ENCODE measurements around the gene CHRNB2.

The CHRNB2 gene

GRCh38 chr1:154575951-154576566 lies 8.5 kb downstream of the CHRNB2 start:
- CTCF ChIA-PET, result interaction anchor here (0.9 to 3.2 kb wide), 6 partner anchors 13 to 485 kb away, joined by 3 to 19 read pairs (median 4); no protein-coding TSS in a partner anchor
- DNase-seq (ENCODE audit: extremely low spot score), result no peak
- POLR2A ChIA-PET, result no interaction called here
- TF ChIP-seq, protein P1, sequence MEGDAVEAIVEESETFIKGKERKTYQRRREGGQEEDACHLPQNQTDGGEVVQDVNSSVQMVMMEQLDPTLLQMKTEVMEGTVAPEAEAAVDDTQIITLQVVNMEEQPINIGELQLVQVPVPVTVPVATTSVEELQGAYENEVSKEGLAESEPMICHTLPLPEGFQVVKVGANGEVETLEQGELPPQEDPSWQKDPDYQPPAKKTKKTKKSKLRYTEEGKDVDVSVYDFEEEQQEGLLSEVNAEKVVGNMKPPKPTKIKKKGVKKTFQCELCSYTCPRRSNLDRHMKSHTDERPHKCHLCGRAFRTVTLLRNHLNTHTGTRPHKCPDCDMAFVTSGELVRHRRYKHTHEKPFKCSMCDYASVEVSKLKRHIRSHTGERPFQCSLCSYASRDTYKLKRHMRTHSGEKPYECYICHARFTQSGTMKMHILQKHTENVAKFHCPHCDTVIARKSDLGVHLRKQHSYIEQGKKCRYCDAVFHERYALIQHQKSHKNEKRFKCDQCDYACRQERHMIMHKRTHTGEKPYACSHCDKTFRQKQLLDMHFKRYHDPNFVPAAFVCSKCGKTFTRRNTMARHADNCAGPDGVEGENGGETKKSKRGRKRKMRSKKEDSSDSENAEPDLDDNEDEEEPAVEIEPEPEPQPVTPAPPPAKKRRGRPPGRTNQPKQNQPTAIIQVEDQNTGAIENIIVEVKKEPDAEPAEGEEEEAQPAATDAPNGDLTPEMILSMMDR (IDR thresholded peaks at IDR 0.05; ENCODE audit: control extremely low read depth, extremely low read depth, low read depth, missing control alignments), result no peak

DNA sequence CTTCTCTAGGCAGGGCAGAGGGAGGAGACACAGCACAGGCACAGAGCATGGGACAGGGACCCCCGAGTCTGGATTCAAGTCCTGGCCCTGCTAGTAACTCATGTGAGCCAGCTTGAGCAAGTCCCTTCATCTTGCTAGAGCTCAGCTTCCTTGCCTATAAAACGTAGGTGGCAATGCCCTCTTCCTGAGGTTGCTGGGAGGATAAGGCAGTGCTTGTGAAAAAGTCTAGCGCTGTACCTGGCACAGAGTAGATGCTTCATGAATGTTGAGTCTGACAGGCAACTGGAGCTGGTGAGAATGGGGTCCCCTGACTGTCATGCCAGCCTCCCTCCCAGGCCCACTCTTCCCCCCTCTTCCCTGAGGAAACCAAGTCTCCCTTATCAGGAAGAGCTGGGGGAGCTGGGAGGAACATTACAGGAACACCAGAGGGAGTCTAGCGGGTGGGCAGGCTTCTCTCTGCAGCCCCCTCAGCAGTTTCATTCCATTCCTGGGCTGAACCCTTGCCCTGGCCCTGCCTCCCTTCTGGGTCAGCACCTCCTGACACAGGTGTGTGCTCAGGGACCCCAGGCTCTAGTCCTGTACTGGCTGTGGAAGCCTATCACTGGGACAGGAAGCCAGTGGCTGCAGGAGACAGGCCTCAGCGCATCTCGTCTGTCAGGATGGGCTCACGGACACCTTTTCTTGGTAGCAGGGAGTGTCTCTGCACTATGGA lies 9.9 kb downstream of the CHRNB2 start:
- POLR2A ChIA-PET, result no interaction called here
- no peak for DNase-seq (ENCODE audit: extremely low spot score)
- CTCF ChIA-PET, result interaction anchor here (1.3 to 3.8 kb wide), 5 partner anchors 10 to 169 kb away, joined by 3 to 19 read pairs (median 9); partner anchors contain the start of gene CHRNB2
- TF ChIP-seq, protein P1 (IDR thresholded peaks at IDR 0.05; ENCODE audit: control extremely low read depth, extremely low read depth, low read depth, missing control alignments), result no peak

GRCh38 chr1:154578058-154578418 lies 10.5 kb downstream of the CHRNB2 start:
- ChIA-PET POLR2A (interaction anchor here (0.6 to 1.2 kb wide), 2 partner anchors 28 to 191 kb away, joined by 4 to 6 read pairs; no protein-coding TSS in a partner anchor), CTCF (interaction anchor here (1.3 to 3.8 kb wide), 4 partner anchors 10 to 168 kb away, joined by 3 to 19 read pairs (median 9); partner anchors contain the start of gene CHRNB2)
- TF ChIP-seq, protein P1 (IDR thresholded peaks at IDR 0.05; ENCODE audit: control extremely low read depth, extremely low read depth, low read depth, missing control alignments), result no peak
- no peak for DNase-seq (ENCODE audit: extremely low spot score)

- DNase-seq (ENCODE audit: extremely low spot score), result no peak
- ChIA-PET POLR2A (interaction anchor here (1.2 kb wide), 1 partner anchor 27 kb away, joined by 4 read pairs; no protein-coding TSS in a partner anchor), CTCF (interaction anchor here (1.0 to 3.8 kb wide), 4 partner anchors 11 to 365 kb away, joined by 3 to 19 read pairs (median 9); partner anchors contain the start of gene CHRNB2)
- TF ChIP-seq, protein P1 (IDR thresholded peaks at IDR 0.05; ENCODE audit: control extremely low read depth, extremely low read depth, low read depth, missing control alignments), result no peak
These were observed 11.8 kb downstream of the CHRNB2 start for GRCh38 chr1:154579374-154579773.

DNA sequence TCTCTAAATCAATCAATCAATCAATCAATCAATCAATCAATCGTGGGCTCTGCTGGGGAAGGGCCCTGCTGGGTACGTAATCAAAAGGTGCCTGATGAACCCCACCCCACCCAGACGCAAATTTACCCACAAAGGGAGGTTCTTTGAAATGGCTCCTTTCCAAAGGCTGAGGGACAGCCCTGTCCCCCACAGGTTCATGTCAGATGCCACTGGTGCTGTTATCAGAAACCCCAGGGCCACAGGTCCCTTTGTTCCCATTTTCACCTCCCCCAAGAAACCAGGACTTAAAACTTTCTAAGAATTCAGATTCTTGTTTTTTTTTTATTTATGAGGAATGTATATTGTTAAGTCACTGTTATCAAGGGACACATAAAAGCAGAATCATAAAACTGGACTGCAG lies 14.2 kb downstream of the CHRNB2 start:
- TF ChIP-seq, protein P1 (IDR thresholded peaks at IDR 0.05; ENCODE audit: control extremely low read depth, extremely low read depth, low read depth, missing control alignments), result no peak
- DNase-seq (ENCODE audit: extremely low spot score), result no peak
- CTCF ChIA-PET, result interaction anchor here (1.4 kb wide), 2 partner anchors 10 to 22 kb away, joined by 3 to 6 read pairs; no protein-coding TSS in a partner anchor
- POLR2A ChIA-PET, result no interaction called here

- TF ChIP-seq, protein P1 (IDR thresholded peaks at IDR 0.05; ENCODE audit: control extremely low read depth, extremely low read depth, low read depth, missing control alignments), result no peak
- CTCF ChIA-PET, result interaction anchor here (1.4 kb wide), 1 partner anchor 9 kb away, joined by 3 read pairs; no protein-coding TSS in a partner anchor
These were observed 15.3 kb downstream of the CHRNB2 start for GRCh38 chr1:154582885-154583284.

More at GRCh38 chr1:154582885-154583284, 15.3 kb downstream of the CHRNB2 start:
- DNase-seq (ENCODE audit: extremely low spot score), result no peak
- POLR2A ChIA-PET, result no interaction called here

Measured in GM10248 (cell line).